Effector CD8-positive, alpha-beta T cell (primary cell): ENCODE measurements around the gene MARCHF9.

ENCODE experiments used
- DNase-seq: peaks from one replicate; lab custom pipeline; 2025; lab: John Stamatoyannopoulos, UW

Gene MARCHF9

GRCh38 chr12:57724003-57724935 lies 30.6 kb upstream of the MARCHF9 start:
- no peak for DNase-seq

- DNase-seq = no peak
Observed at GRCh38 chr12:57724936-57725740, 29.8 kb upstream of the MARCHF9 start.

DNA sequence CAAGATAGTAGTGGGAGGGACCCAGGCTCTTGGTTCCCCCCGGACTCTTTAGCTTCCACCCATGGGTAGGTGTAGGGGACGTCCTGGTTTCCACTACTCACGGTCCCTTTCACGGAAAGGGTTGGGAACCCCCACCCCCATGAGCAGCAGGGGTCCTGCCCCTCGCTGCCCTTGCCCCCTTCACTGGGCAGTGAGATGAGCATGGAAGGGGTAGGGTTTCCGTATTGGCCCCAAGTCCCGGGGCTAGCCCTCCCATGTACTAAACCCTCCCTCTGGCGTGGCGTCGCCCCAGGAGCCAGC lies 29.1 kb upstream of the MARCHF9 start:
- no peak for DNase-seq

GRCh38 chr12:57726151-57726883 lies 28.6 kb upstream of the MARCHF9 start:
- DNase-seq = peak; percentile 13

- no peak for DNase-seq
Observed at GRCh38 chr12:57726884-57727757, 27.8 kb upstream of the MARCHF9 start.

- DNase-seq = no peak
Observed at GRCh38 chr12:57727758-57728395, 27.0 kb upstream of the MARCHF9 start.

- DNase-seq = no peak
Observed at GRCh38 chr12:57729321-57729844, 25.5 kb upstream of the MARCHF9 start.

- DNase-seq = no peak
Observed at GRCh38 chr12:57730336-57731067, 24.4 kb upstream of the MARCHF9 start.

DNA sequence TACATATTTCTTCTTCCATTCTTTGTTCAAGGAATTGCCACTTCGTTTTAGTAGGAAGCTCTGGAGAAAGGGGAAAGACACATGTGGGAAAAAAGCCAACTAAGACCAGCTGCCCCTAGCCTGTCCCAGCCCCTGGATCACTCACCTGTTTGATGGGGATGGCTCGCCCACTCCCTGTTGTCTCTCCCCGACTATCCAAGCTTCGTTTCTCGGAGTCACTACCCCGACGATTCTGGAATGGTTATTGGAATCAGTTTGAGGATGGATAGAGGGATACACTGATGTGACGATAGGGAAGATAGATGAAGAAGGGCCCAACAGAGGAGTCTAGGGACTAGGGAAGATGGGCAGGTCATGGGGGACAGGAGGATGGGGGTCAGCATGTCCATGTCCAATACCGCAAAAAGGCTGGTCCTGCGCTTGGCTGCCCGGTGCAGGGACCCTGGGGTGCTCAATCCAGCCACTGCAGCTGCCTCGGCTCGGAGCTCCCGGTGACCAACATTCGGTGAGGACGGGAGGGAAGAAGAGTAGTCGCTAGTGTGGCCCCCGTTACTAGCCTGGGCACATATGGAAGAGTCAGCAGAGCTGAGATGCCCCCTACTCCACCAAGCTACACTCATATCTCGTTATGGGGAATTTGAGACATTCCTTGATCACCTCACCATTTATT lies 23.4 kb upstream of the MARCHF9 start:
- no peak for DNase-seq

- no peak for DNase-seq
Observed at GRCh38 chr12:57732270-57732669, 22.6 kb upstream of the MARCHF9 start.

GRCh38 chr12:57732726-57733593 lies 21.9 kb upstream of the MARCHF9 start:
- no peak for DNase-seq

DNA sequence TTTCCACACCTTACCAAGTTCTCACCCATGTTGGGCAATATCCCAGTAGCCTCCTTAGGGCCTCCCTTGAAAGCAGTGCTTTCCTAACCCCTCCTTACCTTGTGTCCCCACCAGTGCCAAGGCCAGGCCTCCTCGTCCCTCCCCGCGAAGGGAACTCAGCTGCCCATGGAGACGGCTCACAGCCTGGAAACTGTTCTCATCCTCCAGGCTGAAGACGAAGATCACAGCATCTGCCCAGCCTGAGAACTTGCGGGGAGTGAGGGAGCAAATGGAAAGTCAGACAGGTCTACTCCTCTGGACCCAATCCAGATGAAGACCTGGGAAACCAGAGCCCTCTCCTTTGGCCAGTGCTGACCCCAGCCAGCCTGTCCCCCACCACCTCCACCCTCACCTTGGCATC lies 21.0 kb upstream of the MARCHF9 start:
- no peak for DNase-seq

DNA sequence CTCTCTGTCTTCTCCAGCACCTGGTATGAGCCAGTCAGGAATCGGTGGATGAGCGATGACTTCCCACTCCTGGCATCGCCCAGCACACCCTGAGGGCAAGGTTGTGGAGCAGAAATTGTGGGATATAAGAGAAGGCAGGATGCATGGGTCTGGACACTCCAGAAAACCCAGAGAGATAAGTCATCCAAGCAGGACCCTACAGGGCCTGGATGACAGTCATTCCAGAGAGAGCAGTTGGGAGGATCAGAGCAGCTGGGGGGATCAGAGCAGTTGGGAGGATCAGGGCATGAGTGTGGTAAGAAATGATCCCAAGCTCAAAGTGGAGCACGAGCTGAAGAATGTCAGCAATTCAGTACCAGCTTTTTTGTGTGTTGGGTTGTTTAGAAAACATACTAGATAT lies 20.3 kb upstream of the MARCHF9 start:
- DNase-seq = no peak

GRCh38 chr12:57735198-57735855 lies 19.6 kb upstream of the MARCHF9 start:
- DNase-seq = no peak

- DNase-seq = no peak
Observed at GRCh38 chr12:57735952-57736740, 18.8 kb upstream of the MARCHF9 start.

- no peak for DNase-seq
Observed at GRCh38 chr12:57736741-57737466, 18.0 kb upstream of the MARCHF9 start.
